Measurements from ENCODE around the gene IER5L. TPM values are rescaled to one million over a fixed set of nuclear protein-coding genes. Genes with fewer than 3 reads are reported as not detected.

The IER5L gene
- 10 to 100 TPM; 28.5 to 45.1 (median 42.2) TPM for total RNA-seq (2021; fragmentation: NEBNext Ultra II Directional; extraction: Animal tissue kit (Norgen Biotek cat#: 25700))
- long read RNA-seq, partial matches to known transcripts = 0 of 2 reads
- long read RNA-seq, other reads (novel, unspliced or antisense) = 0 of 2 reads

- TF ChIP-seq CTCF (IDR thresholded peaks at IDR 0.05) = no peak; the same call in 1 of the 2 replicates
- H3K4me1 Mint-ChIP-seq (ENCODE audit: low read depth) = peaks cover 14% of the 10 kb centered on the region
Observed at GRCh38 chr9:129177791-129178567, at the start of gene IER5L. IER5L (minus strand) TSS chr9:129178261; CDS start chr9:129178052, 209 bp downstream.

GRCh38 chr9:129227843-129228189 is 49.8 kb upstream of the IER5L start:
- Mint-ChIP-seq H3K27me3 (ENCODE audit: insufficient read depth) (no peaks in the 10 kb centered on the region), H3K4me1 (ENCODE audit: low read depth) (peaks cover 12% of the 10 kb centered on the region), H3K36me3 (ENCODE audit: low read depth) (peaks cover 6% of the 10 kb centered on the region), H3K9me3 (peaks cover 5% of the 10 kb centered on the region), H3K4me3 (no peak overlapping the region), H3K27ac (no peak overlapping the region)
- no peak for DNase-seq
- TF ChIP-seq CTCF (IDR thresholded peaks at IDR 0.05) = no peak

More at GRCh38 chr9:129177791-129178567, at the start of gene IER5L:
- peak; percentile 95 for DNase-seq
- Mint-ChIP-seq H3K36me3 (ENCODE audit: low read depth) (peaks cover 10% of the 10 kb centered on the region; the same call in 1 of the 2 replicates), H3K4me3 (peak within 1 kb of the TSS; percentile 96), H3K9me3 (no peaks in the 10 kb centered on the region), H3K27me3 (ENCODE audit: insufficient read depth) (peaks cover 12% of the 10 kb centered on the region), H3K27ac (peak within 1 kb of the TSS; percentile 99)

- Mint-ChIP-seq H3K9me3 (no peaks in the 10 kb centered on the region), H3K4me1 (ENCODE audit: low read depth) (peaks cover 12% of the 10 kb centered on the region), H3K27ac (peak overlapping the region; percentile 58), H3K27me3 (ENCODE audit: insufficient read depth) (peaks cover 2% of the 10 kb centered on the region; the same call in 1 of the 2 replicates), H3K4me3 (peak overlapping the region; percentile 39; the same call in 1 of the 2 replicates), H3K36me3 (ENCODE audit: low read depth) (no peaks in the 10 kb centered on the region)
- TF ChIP-seq CTCF (IDR thresholded peaks at IDR 0.05) = no peak
- peak; percentile 48 for DNase-seq
Observed at GRCh38 chr9:129225815-129226214, 47.8 kb upstream of the IER5L start.

- Mint-ChIP-seq H3K4me3 (peak overlapping the region; percentile 39; the same call in 1 of the 2 replicates), H3K9me3 (no peaks in the 10 kb centered on the region), H3K4me1 (ENCODE audit: low read depth) (peaks cover 12% of the 10 kb centered on the region), H3K27ac (peak overlapping the region; percentile 58), H3K27me3 (ENCODE audit: insufficient read depth) (peaks cover 2% of the 10 kb centered on the region; the same call in 1 of the 2 replicates), H3K36me3 (ENCODE audit: low read depth) (no peaks in the 10 kb centered on the region)
- no peak for DNase-seq
- TF ChIP-seq CTCF (IDR thresholded peaks at IDR 0.05) = no peak
Observed at GRCh38 chr9:129225490-129225778, 47.4 kb upstream of the IER5L start.

- Mint-ChIP-seq H3K4me3 (no peak overlapping the region), H3K4me1 (ENCODE audit: low read depth) (peaks cover 12% of the 10 kb centered on the region), H3K27ac (peak overlapping the region; percentile 58), H3K9me3 (no peaks in the 10 kb centered on the region), H3K27me3 (ENCODE audit: insufficient read depth) (peaks cover 2% of the 10 kb centered on the region), H3K36me3 (ENCODE audit: low read depth) (no peaks in the 10 kb centered on the region)
- DNase-seq = no peak
- no peak for TF ChIP-seq CTCF (IDR thresholded peaks at IDR 0.05)
Observed at GRCh38 chr9:129224618-129225489, 46.8 kb upstream of the IER5L start.
